Stomach (tissue), 4 donors: ENCODE measurements around the gene INPP5A.

ENCODE experiments used
- EP300 ChIP-seq: sonication (generic); formaldehyde crosslinking; IDR thresholded peaks from one replicate; pipeline ENCODE4 v1.6.1; 2017; ENCODE audit warnings: antibody characterized with exemption
- TF ChIP-seq, protein P1 (sequence below), 7 experiments: fragments of 450-650 bp in 4 of 7; fragments of 200-600 bp in 3 of 7; sonication (generic) in 3 of 7; IDR thresholded peaks; one replicate each; pipeline ENCODE4 v1.5.1; 2016 to 2019; ENCODE audit warnings: antibody characterized with exemption in 7 of 7, control low read depth in 2 of 7, mild to moderate bottlenecking in 1 of 7

DNA sequence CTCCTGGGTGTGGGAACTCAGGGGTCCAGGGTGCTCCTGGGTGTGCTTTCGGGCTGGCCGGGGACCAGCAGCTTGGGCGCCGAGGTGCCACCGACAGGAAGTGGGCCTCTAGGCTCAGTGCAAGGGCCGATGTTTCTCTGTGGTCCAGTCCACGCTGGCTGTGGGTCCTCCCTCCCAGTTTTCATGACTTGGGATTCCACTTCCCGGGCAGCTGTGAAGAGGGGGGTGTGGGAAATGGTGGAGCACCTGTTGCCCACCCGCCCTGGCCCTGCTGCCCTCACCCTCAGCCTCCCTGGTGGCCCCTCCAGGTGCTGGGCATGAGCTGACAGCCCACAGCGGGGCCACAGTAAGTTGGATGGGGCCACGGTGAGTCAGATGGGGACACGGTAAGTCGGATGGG is 189.8 kb downstream of the INPP5A start:
- no peak for TF ChIP-seq EP300
- TF ChIP-seq, protein P1, sequence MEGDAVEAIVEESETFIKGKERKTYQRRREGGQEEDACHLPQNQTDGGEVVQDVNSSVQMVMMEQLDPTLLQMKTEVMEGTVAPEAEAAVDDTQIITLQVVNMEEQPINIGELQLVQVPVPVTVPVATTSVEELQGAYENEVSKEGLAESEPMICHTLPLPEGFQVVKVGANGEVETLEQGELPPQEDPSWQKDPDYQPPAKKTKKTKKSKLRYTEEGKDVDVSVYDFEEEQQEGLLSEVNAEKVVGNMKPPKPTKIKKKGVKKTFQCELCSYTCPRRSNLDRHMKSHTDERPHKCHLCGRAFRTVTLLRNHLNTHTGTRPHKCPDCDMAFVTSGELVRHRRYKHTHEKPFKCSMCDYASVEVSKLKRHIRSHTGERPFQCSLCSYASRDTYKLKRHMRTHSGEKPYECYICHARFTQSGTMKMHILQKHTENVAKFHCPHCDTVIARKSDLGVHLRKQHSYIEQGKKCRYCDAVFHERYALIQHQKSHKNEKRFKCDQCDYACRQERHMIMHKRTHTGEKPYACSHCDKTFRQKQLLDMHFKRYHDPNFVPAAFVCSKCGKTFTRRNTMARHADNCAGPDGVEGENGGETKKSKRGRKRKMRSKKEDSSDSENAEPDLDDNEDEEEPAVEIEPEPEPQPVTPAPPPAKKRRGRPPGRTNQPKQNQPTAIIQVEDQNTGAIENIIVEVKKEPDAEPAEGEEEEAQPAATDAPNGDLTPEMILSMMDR (IDR thresholded peaks at IDR 0.05) = no peak
